ENCODE data around the gene PLXNA4.

DNA sequence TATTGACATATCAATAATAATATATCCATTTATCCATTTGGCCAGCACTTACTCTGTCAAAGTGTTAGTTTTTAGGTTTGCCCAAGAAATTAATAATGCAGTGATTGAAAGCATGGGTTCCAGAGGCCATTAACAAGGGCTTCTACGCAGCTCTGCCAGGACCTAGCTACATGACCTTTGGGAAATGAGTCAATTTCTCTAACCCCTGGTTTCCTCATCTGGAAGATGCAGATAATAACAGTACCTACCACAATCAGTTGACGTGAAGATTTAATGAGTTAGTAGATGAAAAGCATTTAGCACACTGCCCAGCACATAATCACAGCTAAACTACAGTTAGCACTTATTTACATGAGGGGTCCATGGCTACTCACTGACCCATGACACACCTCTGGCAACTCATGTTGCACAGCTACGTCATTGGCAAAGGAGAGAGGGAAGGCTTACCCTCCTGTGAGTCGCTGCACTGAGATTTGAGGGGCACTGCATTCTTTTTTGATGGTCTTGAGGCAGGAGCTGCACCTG, 263.7 kb downstream of the PLXNA4 start:
- no peak for TF ChIP-seq POLR2A (IDR thresholded peaks at IDR 0.05)
- TF ChIP-seq, protein P1, sequence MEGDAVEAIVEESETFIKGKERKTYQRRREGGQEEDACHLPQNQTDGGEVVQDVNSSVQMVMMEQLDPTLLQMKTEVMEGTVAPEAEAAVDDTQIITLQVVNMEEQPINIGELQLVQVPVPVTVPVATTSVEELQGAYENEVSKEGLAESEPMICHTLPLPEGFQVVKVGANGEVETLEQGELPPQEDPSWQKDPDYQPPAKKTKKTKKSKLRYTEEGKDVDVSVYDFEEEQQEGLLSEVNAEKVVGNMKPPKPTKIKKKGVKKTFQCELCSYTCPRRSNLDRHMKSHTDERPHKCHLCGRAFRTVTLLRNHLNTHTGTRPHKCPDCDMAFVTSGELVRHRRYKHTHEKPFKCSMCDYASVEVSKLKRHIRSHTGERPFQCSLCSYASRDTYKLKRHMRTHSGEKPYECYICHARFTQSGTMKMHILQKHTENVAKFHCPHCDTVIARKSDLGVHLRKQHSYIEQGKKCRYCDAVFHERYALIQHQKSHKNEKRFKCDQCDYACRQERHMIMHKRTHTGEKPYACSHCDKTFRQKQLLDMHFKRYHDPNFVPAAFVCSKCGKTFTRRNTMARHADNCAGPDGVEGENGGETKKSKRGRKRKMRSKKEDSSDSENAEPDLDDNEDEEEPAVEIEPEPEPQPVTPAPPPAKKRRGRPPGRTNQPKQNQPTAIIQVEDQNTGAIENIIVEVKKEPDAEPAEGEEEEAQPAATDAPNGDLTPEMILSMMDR (IDR thresholded peaks at IDR 0.05) = no peak
